GM19193 (cell line): Measurements from ENCODE around the gene LZTR1.

Experiments
- POLR2A ChIP-seq: IDR thresholded peaks from 4 replicates; pipeline ENCODE4 v1.6.1; 2011; ENCODE audit not compliant: insufficient read depth, insufficient read length; ENCODE audit errors: extremely low read depth

LZTR1 gene

GRCh38 chr22:21012446-21013407 is 30.6 kb downstream of the LZTR1 start:
- no peak for TF ChIP-seq POLR2A

DNA sequence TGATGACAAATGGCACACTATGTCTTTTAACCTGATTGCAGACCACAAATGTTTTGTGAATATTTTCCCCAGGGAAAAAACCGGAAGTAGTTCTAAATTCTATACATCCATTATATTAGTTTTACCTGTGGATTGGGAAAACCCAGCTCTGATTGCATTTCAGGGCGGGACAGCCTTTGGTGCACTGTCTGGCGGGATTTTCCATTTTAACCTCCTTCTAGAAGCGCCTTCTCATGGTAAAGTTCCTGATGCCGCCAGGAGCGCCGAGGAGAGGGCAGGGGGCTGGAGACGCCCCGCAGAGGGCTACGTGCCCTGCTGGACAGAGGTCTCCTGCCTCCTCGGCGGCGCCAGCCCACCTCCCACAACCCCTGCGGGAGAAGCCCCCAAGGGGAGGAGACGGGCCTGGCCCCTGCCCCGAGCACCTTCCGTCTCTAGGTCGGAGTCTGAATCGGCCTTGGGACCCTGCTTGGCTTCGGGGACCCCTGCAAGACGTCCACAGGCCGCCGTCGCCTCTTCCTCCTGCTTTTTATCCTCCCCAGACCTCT is 31.6 kb downstream of the LZTR1 start:
- no peak for TF ChIP-seq POLR2A

- no peak for TF ChIP-seq POLR2A
Observed at GRCh38 chr22:21014202-21014725, 32.2 kb downstream of the LZTR1 start.

DNA sequence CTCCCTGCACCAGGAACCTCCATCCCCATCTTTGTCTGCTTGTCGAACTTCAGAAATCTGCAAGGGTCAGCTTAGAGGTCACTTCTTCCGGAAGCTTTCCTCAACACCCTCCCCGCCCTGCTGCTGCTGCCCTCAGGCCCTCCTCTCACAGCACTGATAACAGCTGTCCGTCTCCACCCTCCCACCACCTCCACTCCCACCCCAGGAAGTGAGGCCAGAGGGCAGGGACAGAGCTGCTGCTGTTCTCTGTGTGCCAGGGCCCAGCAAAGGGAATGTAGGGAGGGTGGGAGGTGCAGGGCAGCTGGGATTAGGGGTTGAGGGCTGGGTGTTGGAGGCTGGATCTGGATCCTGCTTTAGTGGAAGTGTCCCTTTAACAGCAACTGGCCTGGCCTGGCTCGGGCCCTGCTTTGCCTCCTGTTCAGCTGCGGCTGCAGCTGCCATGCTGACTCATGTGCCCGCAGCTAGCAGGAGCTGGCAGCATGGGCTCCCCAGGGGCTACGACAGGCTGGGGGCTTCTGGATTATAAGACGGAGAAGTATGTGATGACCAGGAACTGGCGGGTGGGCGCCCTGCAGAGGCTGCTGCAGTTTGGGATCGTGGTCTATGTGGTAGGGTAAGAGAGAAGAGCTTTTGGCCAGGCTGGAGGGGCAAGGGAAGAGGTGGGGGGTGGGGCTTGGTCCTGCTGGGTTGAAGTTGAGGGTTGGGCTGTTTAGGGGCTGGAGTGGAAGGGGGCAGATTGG is 32.8 kb downstream of the LZTR1 start, which contains the start of gene P2RX6:
P2RX6 (plus strand) TSS at position 440 of the 740 bp plus-strand sequence; CDS start at position 450, 10 bp downstream.
- TF ChIP-seq POLR2A: no peak

DNA sequence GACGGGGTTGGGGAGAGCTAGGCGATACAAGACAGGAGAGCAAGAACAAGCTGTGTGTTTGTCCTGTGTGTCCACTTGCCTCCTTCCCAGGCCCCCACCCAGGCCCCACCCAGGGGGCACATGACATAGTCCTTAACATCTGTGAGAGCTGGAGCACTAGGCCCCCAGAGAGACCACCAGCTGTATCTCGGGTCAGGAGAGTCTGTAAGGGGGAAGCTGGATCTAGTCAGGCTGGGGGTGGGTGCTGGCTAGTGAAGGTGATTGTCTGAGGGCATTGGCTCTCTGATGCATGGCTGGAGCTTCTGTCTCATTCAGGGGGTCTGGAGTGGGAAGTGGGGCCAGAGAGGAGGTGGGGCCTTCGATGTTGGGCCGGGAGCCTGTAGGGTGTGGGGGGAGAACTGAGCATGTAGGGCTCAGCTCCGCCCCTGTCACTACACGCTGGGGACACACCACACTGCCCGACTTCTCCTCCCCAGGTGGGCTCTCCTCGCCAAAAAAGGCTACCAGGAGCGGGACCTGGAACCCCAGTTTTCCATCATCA is 33.4 kb downstream of the LZTR1 start:
- TF ChIP-seq POLR2A: no peak

DNA sequence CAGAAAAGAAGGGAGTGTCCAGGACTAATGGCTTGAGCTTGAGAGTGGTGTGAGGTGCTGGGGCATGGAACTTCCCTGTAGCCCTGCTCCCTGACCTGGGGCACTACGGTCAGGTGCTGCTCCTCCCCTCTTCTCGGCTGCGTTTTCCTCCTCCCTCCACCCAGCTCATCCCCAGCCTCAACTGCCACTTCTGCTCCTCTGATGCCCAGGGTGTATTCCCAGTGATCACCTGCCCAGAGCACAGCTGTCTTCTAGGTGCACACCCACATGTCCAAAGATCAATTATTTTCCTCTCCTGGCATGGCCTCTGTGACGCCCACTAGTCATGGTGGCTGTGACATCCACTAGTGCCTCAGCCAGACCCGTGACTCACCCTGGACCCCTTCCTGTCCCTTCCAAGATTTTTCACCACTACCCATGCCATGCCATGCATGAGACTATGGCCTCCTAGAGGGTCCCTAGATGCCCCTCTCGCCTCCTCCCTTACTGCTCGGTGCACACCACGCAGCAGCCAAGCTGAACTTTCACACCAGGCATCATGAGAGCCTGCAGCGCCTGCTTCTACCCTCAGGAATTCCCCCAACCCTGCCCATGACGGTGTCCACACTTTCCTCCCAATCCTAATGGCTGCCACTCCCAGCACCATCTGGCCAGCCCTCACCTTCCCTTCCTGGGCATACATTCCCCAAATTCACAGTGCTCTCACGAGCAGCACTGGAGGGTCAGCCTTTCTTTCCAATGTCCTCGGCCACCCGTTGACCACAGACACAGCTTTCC is 34.7 kb downstream of the LZTR1 start:
- TF ChIP-seq POLR2A: no peak

- no peak for TF ChIP-seq POLR2A
Observed at GRCh38 chr22:21018314-21018713, 36.2 kb downstream of the LZTR1 start.

DNA sequence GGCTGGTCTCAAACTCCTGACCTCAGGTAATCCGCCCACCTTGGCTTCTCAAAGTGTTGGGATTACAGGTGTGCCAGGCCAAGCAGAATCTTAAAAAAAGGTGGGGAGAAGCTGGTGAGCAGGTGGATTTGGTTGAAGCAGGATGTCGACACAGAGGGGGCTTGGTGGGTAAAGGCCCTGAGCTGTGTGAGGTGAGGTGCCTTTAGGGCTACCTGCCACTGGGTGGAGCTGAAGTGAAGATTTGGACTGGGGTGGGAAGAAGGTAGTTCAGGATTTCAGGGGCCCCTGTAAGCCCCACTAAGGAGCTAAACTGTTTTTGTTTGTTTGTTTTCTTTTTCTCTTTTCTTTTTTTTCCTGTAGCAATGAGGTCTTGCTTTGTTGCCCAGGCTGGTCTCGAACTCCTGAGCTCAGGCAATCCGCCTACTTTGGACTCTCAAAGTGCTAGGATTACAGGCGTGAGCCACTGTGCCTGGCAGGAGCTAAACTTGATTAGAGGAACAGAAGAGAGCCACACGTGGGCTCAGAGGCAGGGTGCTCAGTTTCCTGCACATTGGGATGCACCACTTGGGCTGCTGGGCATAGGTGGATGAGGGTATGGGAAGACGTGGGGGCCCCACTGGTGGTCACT is 38.8 kb downstream of the LZTR1 start:
- TF ChIP-seq POLR2A: no peak

GRCh38 chr22:21022507-21022906 is 40.4 kb downstream of the LZTR1 start:
- TF ChIP-seq POLR2A: no peak

GRCh38 chr22:21022955-21023614 is 41.0 kb downstream of the LZTR1 start:
- TF ChIP-seq POLR2A: no peak

DNA sequence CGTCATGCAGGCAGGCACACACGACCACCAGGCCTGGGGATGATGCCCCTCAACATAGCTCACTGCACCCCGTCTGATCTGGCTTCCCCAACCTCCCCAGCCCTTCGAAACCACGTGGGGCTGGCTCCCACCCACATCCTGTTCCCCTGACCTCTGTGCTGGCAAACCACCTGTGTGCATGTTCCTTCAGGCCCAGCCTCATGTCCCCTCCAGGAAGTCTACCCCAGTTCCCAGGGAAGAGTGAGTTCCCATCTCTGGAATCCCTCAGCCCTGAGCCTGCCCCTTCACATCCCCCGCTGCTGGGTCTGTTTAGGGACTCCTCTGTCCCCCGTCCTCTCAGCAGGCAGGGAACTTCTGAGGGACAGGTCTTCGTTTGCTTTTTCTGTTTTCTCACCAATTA is 43.2 kb downstream of the LZTR1 start:
- TF ChIP-seq POLR2A: no peak

DNA sequence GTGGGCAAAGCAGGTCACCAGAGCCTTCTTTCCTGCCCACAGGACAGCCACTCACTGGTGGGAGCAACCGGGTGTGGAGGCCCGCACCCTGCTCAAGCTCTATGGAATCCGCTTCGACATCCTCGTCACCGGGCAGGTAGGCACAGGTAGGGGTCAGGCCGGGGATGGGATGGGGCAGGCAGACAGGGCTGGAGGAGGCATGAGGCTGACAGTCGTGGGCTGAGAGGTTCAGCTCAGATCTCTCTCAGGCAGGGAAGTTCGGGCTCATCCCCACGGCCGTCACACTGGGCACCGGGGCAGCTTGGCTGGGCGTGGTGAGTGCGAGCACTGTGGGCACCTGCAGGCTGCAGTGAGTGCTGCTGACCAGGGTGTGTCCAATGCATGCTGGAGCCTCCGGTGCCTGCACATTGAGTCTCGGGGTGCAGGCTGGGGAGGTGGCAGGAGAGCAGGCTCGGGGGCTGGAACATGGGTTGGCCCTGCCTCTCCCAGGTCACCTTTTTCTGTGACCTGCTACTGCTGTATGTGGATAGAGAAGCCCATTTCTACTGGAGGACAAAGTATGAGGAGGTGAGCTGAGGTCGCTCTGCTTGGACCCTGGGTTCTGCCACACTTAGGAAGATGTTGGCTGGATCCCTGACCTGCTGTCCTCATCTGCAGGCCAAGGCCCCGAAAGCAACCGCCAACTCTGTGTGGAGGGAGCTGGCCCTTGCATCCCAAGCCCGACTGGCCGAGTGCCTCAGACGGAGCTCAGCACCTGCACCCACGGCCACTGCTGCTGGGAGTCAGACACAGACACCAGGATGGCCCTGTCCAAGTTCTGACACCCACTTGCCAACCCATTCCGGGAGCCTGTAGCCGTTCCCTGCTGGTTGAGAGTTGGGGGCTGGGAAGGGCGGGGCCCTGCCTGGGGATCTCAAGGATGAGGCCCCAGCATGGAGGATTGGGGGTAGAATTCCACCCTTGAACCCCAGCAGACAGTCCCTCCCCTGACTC is 44.0 kb downstream of the LZTR1 start:
- TF ChIP-seq POLR2A: no peak
